Coronary artery (tissue), 2 donors: ENCODE data around the gene CD2AP.

Source experiments
- DNase-seq: peaks from one replicate; pipeline ENCODE4 v3.0.0-alpha.2; 2017; ENCODE audit warnings: low spot score
- H3K27ac ChIP-seq, 2 donors: fragments of 200-600 bp; sonication (generic); one replicate each; pipeline ENCODE4 v1.5.1; 2016 to 2019
- H3K4me3 ChIP-seq: fragments of 200-600 bp; sonication (generic); 2 replicates; pipeline ENCODE4 v1.5.1; 2016; ENCODE audit warnings: mild to moderate bottlenecking, moderate library complexity
- CTCF ChIP-seq: fragments of 200-600 bp; sonication (generic); IDR thresholded peaks from one replicate; pipeline ENCODE4 v1.5.1; 2019; ENCODE audit warnings: antibody characterized with exemption

Gene CD2AP

GRCh38 chr6:47661960-47662359 lies 184.4 kb downstream of the CD2AP start:
- DNase-seq = no peak
- no peak overlapping the region for H3K27ac ChIP-seq
- TF ChIP-seq CTCF = no peak
- no peak overlapping the region for H3K4me3 ChIP-seq

DNA sequence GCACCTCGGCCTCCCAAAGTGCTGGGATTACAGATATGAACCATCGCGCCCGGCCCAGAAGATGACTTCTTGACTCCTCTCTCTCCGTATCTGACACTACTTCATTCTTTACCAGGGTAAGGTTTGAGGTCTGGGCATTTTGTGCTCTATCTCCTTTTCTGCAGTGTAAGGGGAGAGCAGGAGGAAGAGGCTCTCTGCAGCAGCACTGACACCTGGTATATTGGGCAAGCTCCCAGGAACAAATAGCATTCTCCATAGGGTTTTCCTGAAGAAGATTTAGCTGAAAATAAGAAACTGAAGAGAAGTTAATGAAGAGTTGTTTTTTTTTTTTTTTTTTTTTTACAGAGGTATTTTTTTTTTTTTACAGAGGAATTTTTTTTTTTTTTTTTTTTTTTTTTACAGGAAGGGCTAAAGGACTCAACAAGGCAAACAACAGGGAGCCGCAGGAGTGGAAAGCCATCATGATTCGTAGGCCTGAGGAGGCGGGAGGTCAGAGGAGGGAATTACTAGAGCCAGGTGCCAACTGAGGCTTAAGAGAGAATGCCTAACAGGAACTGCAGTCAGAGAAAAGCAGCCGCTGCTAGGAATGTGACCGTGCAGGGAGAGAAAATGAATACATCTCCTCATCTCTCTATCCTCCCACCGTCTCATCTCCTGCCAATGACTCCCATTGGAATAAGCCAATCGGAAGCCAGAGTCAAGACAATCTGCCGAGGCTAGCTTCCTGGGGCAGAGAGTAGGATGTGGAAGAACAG lies 186.1 kb downstream of the CD2AP start:
- TF ChIP-seq CTCF = no peak
- Histone ChIP-seq H3K27ac (no peak overlapping the region), H3K4me3 (no peak overlapping the region)
- no peak for DNase-seq

GRCh38 chr6:47665112-47665511 lies 187.5 kb downstream of the CD2AP start:
- DNase-seq = no peak
- no peak for TF ChIP-seq CTCF
- no peak overlapping the region for H3K27ac ChIP-seq
- H3K4me3 ChIP-seq = no peak overlapping the region

DNA sequence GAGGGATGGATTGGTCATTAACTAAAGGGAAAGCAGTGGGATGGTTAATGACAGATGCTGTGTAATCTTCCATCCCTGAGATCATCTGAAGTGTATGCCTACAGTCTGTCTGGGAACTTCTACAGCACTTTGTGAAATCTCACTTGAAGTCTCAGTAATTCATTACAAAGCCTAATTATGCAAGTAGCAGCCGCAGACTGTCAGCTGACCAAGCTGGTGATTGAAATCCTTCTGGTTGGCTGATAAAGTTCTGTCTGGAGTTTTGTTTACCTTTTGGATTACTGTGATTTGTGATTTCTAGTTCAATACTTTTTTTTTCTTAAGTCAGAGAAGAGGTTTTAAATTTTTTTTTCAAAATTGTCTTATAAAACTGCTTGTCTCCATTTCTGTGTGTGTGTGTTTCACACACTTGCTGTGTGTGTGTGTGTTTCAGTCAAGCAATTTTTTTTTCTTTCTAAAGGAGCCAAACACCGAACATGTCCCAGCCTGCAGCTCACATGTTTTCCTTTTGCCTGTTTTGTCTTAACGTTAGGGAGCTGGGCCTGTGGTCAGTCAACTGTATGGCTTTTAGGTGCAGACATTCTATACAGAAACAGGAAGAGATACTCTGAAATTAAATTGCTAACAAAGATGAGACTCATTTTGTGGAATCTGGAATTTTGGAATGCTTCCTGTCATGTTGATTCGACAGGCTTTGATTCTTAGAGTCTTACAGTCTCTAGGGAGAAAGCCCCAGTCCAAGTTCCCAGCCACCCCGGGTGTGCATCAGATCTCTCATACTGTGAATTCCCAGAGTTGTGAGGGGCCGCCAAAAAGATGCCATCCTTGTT lies 192.3 kb downstream of the CD2AP start:
- no peak overlapping the region for H3K4me3 ChIP-seq
- no peak overlapping the region for H3K27ac ChIP-seq
- no peak for DNase-seq
- no peak for TF ChIP-seq CTCF

DNA sequence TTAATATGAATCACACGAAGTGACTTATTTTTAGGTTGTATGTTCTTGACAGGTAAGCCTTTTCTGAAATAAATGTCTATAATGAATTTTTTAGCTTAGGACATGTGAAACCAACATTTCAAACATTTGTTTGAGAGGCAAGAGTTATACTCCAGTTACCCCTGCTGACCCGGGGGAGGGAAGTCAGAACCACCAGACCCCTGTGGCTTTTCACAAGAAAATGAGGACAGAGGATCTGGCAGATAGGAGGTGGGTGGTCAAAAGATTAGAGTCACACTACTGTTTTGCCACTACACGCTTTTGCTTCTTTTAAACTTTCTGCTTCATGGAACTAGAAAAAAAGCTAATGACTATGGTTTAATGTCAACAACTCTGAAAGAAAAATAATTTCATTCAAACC lies 193.3 kb downstream of the CD2AP start:
- TF ChIP-seq CTCF = no peak
- no peak for DNase-seq
- no peak overlapping the region for H3K27ac ChIP-seq
- no peak overlapping the region for H3K4me3 ChIP-seq

GRCh38 chr6:47671777-47672176 lies 194.2 kb downstream of the CD2AP start:
- no peak for TF ChIP-seq CTCF
- no peak for DNase-seq
- Histone ChIP-seq H3K4me3 (no peak overlapping the region), H3K27ac (no peak overlapping the region)

GRCh38 chr6:47672816-47673215 lies 195.2 kb downstream of the CD2AP start:
- Histone ChIP-seq H3K27ac (no peak overlapping the region), H3K4me3 (no peak overlapping the region)
- no peak for TF ChIP-seq CTCF
- DNase-seq = no peak
